Esophagus muscularis mucosa (tissue), 4 donors: ENCODE data around the gene PIK3R6.

Source experiments
- EP300 ChIP-seq: sonication (generic); formaldehyde crosslinking; IDR thresholded peaks from one replicate; pipeline ENCODE4 v1.6.1; 2017; ENCODE audit warnings: antibody characterized with exemption
- POLR2A ChIP-seq: fragments of 450-650 bp; IDR thresholded peaks from one replicate; pipeline ENCODE4 v1.6.1; 2017; ENCODE audit warnings: antibody characterized with exemption, moderate library complexity, mild to moderate bottlenecking, low read depth
- POLR2AphosphoS5 ChIP-seq, 2 donors: sonication (generic); formaldehyde crosslinking; IDR thresholded peaks; one replicate each; pipeline ENCODE4 v1.6.1; 2017; ENCODE audit warnings: antibody characterized with exemption in 2 of 2
- TF ChIP-seq, protein P1 (sequence below), 3 experiments: fragments of 200-600 bp in 2 of 3; fragments of 450-650 bp in 1 of 3; sonication (generic) in 2 of 3; IDR thresholded peaks; one replicate each; pipeline ENCODE4 v1.5.1; 2017 to 2019; ENCODE audit warnings: antibody characterized with exemption in 3 of 3, mild to moderate bottlenecking in 2 of 3, moderate library complexity in 1 of 3

DNA sequence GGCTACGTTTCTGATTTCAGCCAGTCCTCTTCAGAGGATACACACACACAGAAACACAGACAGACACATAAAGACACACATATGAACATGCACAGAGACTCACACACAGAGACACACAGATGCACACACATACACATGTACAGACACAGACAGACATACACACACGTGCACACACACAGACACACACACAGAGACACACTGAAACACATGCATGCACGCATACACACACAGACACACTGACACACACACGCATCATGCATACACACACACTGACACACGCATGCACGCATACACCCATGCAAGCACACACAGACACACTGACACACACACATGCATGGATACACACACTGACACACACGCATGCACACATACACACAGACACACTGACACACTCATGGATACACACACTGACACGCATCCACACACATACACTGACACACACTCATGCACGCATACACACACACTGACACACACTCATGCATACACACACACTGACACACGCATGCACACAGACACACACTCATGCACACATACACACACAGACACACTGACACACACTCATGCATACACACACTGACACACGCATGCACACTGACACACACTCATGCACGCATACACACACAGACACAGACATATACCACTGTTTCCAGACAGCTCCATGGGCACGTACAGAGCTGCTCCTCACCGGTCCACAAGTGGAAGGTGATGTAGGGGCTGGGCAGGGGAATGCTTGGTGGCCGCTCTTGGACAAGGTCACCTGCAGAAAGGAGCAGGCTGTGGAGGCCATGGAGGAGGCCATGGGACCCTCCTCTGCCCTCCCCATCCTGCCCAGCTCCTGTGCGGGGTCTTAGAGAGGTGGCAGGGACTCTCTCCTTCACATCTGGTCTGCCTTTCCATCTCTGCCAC, 38.2 kb downstream of the PIK3R6 start:
- TF ChIP-seq, protein P1, sequence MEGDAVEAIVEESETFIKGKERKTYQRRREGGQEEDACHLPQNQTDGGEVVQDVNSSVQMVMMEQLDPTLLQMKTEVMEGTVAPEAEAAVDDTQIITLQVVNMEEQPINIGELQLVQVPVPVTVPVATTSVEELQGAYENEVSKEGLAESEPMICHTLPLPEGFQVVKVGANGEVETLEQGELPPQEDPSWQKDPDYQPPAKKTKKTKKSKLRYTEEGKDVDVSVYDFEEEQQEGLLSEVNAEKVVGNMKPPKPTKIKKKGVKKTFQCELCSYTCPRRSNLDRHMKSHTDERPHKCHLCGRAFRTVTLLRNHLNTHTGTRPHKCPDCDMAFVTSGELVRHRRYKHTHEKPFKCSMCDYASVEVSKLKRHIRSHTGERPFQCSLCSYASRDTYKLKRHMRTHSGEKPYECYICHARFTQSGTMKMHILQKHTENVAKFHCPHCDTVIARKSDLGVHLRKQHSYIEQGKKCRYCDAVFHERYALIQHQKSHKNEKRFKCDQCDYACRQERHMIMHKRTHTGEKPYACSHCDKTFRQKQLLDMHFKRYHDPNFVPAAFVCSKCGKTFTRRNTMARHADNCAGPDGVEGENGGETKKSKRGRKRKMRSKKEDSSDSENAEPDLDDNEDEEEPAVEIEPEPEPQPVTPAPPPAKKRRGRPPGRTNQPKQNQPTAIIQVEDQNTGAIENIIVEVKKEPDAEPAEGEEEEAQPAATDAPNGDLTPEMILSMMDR (IDR thresholded peaks at IDR 0.05) = no peak
- TF ChIP-seq POLR2A (no peak), POLR2AphosphoS5 (IDR thresholded peaks at IDR 0.05) (no peak), EP300 (no peak)
